Calu3 (cell line): ENCODE measurements around the gene GTF3C4. TPM values are rescaled to one million over a fixed set of nuclear protein-coding genes. Genes with fewer than 3 reads are reported as not detected.

ENCODE experiments used
- BruUV-seq: library from RNA; stranded (reverse); fragments of 400-500 nt; replicated peaks from 2 replicates; lab custom pipeline; 2021; lab: Mats Ljungman, UMichigan
- CTCF ChIA-PET: fragments of 300-600 bp; sonication (Branson Sonifier 250); formaldehyde crosslinking; loops from one replicate; lab custom pipeline; 2022; ENCODE audit warnings: antibody characterized with exemption; lab: Charles Lee
- DNase-seq: peaks from one replicate; pipeline ENCODE4 v3.0.0; 2022
- H3K27ac Mint-ChIP-seq: one replicate; pipeline ENCODE4 v1.8.0; 2022; ENCODE audit warnings: mixed read lengths; ENCODE audit not compliant: unreplicated experiment
- H3K27me3 Mint-ChIP-seq: one replicate; pipeline ENCODE4 v1.8.0; 2022; ENCODE audit warnings: mixed read lengths; ENCODE audit not compliant: unreplicated experiment
- H3K36me3 Mint-ChIP-seq: one replicate; pipeline ENCODE4 v1.8.0; 2022; ENCODE audit warnings: mild to moderate bottlenecking, moderate library complexity, mixed read lengths; ENCODE audit not compliant: insufficient read depth, unreplicated experiment
- H3K4me1 Mint-ChIP-seq: one replicate; pipeline ENCODE4 v1.8.0; 2022; ENCODE audit warnings: mild to moderate bottlenecking, low read depth, mixed read lengths; ENCODE audit not compliant: unreplicated experiment
- H3K4me3 Mint-ChIP-seq: one replicate; pipeline ENCODE4 v1.8.0; 2022; ENCODE audit warnings: mild to moderate bottlenecking, low read depth, moderate library complexity, mixed read lengths; ENCODE audit not compliant: unreplicated experiment
- H3K9me3 Mint-ChIP-seq: one replicate; pipeline ENCODE4 v1.8.0; 2022; ENCODE audit warnings: low read depth, mixed read lengths; ENCODE audit not compliant: unreplicated experiment
- intact Hi-C: fragments of 100-400 bp; cut with micrococcal nuclease; formaldehyde crosslinking; loops from one replicate; pipeline ENCODE4 v1.10.0; 2022; ENCODE audit not compliant: unreplicated experiment
- total RNA-seq: library from RNA; stranded (reverse); gene quantifications from 2 replicates; pipeline ENCODE4 v1.2.3, GENCODE V29; 2022
- TF ChIP-seq, protein P1 (sequence below): fragments of 200-600 bp; IDR thresholded peaks from one replicate; pipeline ENCODE4 v1.8.0; 2022; ENCODE audit warnings: antibody characterized with exemption; ENCODE audit not compliant: unreplicated experiment

GTF3C4 gene
- total RNA-seq, 1 experiment from 2014 or later: 16.1 TPM

DNA sequence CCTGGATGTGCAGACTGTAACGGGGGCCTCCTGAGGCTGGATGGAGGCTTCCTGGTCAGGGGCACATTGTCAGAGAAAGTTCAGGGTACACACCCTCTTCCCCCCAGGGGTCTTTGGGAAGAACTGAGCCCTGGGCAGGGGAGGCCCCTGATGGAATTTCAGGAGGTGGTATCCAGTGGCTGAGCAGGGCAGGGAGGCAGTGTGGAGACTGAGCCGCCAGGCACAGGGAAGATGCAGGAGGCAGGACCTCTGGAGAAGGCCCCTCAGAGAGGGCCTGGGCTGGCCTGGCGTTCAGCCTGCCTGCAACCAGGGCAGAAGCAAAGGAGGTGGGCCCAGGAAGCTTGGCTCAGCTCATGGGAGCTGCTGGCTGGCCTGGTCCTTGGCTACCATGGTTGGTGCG is 53.5 kb downstream of the GTF3C4 start:
- Mint-ChIP-seq H3K4me3 (no peak overlapping the region), H3K4me1 (no peaks in the 10 kb centered on the region), H3K36me3 (no peaks in the 10 kb centered on the region), H3K9me3 (no peaks in the 10 kb centered on the region), H3K27ac (no peak overlapping the region), H3K27me3 (peaks cover 15% of the 10 kb centered on the region)
- DNase-seq: no peak
- BruUV-seq: no TSS peak
- CTCF ChIA-PET: no interaction called here
- intact Hi-C loops: no loop called here
- TF ChIP-seq, protein P1, sequence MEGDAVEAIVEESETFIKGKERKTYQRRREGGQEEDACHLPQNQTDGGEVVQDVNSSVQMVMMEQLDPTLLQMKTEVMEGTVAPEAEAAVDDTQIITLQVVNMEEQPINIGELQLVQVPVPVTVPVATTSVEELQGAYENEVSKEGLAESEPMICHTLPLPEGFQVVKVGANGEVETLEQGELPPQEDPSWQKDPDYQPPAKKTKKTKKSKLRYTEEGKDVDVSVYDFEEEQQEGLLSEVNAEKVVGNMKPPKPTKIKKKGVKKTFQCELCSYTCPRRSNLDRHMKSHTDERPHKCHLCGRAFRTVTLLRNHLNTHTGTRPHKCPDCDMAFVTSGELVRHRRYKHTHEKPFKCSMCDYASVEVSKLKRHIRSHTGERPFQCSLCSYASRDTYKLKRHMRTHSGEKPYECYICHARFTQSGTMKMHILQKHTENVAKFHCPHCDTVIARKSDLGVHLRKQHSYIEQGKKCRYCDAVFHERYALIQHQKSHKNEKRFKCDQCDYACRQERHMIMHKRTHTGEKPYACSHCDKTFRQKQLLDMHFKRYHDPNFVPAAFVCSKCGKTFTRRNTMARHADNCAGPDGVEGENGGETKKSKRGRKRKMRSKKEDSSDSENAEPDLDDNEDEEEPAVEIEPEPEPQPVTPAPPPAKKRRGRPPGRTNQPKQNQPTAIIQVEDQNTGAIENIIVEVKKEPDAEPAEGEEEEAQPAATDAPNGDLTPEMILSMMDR: no peak

DNA sequence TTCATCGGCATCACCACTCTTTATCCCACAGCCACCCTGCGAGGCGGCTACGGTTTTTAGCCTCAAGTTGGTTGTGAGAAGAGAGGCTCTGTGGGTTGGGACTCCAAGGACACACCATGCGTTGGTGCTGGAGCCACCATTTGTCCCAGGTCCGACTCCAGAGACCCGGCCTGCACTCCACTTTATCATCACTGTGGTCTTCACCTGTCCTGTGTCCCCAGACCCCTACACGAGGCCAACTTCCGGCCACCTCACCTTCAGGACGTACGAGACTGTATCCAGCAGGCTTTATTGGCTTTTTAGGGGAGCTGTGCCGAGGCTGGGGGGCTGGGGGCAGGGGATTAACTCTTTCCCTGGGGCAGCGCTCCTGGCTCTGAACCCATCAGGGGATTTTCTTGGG is 55.0 kb downstream of the GTF3C4 start:
- Mint-ChIP-seq H3K36me3 (no peaks in the 10 kb centered on the region), H3K4me1 (no peaks in the 10 kb centered on the region), H3K27me3 (peaks cover 13% of the 10 kb centered on the region), H3K9me3 (no peaks in the 10 kb centered on the region), H3K4me3 (no peak overlapping the region), H3K27ac (no peak overlapping the region)
- TF ChIP-seq, protein P1: no peak
- intact Hi-C loops: no loop called here
- BruUV-seq: no TSS peak
- DNase-seq: no peak
- CTCF ChIA-PET: no interaction called here

DNA sequence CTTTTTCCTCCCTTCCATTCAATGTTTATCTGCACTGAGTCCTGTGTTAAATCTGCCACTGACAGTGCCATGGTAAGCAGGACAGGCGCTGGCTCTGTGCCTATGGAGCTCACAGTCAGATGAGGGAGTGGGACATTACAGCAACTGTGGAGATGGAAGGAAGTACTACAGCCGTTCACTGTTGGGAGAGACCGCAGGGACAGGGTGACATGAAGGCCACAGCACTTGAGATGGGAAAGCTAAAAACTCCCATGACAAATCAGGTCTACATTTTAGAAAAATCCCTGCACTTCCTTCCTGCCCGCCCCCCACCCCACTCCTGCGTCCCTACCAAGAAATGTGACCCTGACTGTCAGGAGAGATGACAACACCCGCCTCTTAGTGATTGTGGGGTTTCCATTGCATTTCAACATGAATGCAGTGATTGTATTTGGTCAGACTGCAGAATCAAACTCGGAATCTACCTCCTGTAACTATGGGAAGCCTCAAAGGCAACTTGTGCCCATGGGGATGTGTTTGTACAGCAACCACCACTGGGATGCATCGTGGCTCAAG is 56.4 kb downstream of the GTF3C4 start:
- intact Hi-C loops: no loop called here
- BruUV-seq: no TSS peak
- H3K4me1 Mint-ChIP-seq: no peaks in the 10 kb centered on the region
- H3K27me3 Mint-ChIP-seq: peaks cover 13% of the 10 kb centered on the region
- no peak overlapping the region for H3K4me3 Mint-ChIP-seq
- H3K27ac Mint-ChIP-seq: no peak overlapping the region
- DNase-seq: no peak
- TF ChIP-seq, protein P1: no peak
- no peaks in the 10 kb centered on the region for H3K9me3 Mint-ChIP-seq
- CTCF ChIA-PET: no interaction called here
- no peaks in the 10 kb centered on the region for H3K36me3 Mint-ChIP-seq

DNA sequence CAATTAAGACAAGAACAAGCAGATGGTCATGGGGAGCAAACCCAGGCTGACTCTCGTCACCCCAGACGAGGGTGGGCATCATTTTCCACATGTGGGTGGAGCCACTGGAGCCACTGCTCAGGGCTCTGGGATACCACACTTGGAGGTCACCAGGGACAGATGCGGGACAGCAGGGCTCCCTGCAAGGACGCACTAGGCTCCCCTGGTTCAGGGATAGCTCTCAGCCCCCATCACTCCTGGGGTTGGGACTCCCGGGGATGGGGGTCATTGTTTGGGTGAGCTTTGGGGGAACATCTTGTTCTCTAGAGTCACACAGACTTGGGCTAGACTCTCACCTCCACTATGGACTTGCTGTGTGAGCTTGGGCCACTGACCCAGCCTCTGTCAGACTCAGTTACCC is 57.8 kb downstream of the GTF3C4 start:
- no peak for DNase-seq
- intact Hi-C loops: no loop called here
- CTCF ChIA-PET: no interaction called here
- Mint-ChIP-seq H3K4me1 (no peaks in the 10 kb centered on the region), H3K9me3 (no peaks in the 10 kb centered on the region), H3K27me3 (peaks cover 6% of the 10 kb centered on the region), H3K36me3 (no peaks in the 10 kb centered on the region), H3K4me3 (no peak overlapping the region), H3K27ac (no peak overlapping the region)
- TF ChIP-seq, protein P1: no peak
- no TSS peak for BruUV-seq
